Posterior cingulate gyrus (tissue), 11 donors: ENCODE data around the gene IGFLR1.
"Not testable (repeated sequence)": the region's sequence is repeated elsewhere in the genome, so short reads cannot be mapped to it uniquely, and the experiment has no call there.

Experiments used
- DNase-seq, 10 donors: peaks; one replicate each; pipeline versions ENCODE4 v3.0.0 to v3.0.0-alpha.2; 2020 to 2021; ENCODE audit warnings: mixed read lengths in 3 of 10
- intact Hi-C: fragments of 100-400 bp; cut with DNase I; formaldehyde crosslinking; loops from one replicate; pipeline ENCODE4 v1.15.1; 2023

IGFLR1 gene

GRCh38 chr19:35727956-35728706 lies 14.1 kb downstream of the IGFLR1 start:
- intact Hi-C loops, result no loop called here

DNA sequence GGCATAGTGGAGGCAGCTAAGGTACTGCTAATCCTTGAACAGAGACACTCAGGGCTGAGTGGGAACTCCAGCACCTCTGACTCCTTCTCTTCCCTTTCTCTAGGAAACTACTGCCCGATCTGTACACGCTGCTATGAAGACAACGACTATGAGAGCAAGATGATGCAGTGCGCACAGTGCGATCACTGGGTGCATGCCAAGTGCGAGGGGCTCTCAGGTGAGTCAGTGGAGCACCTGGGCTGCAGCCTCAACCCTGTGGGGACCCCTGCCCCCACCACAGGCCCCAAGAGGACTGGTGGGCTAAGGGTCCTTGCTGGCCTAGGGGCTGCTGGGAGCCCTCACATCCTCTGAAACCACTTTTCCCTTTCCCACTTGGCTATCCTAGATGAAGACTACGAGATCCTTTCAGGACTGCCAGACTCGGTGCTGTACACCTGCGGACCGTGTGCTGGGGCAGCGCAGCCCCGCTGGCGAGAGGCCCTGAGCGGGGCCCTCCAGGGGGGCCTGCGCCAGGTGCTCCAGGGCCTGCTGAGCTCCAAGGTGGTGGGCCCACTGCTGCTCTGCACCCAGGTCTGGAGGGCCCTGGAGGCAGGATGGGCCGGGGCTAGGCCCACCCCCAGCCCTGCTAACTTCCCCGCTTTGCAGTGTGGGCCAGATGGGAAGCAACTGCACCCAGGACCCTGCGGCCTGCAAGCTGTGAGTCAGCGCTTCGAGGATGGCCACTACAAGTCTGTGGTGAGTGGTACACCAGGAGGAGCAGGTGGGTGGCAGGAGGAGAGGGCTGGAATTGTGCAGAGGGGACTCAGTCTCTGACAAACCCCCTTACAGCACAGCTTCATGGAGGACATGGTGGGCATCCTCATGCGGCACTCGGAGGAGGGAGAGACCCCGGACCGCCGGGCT lies 14.9 kb downstream of the IGFLR1 start:
- intact Hi-C loops, result no loop called here
- DNase-seq, result peak in 1 of 10 donors; percentile 75

More at GRCh38 chr19:35727956-35728706, 14.1 kb downstream of the IGFLR1 start:
- DNase-seq, result peak in 1 of 10 donors; percentile 65

GRCh38 chr19:35725216-35725861 lies 16.9 kb downstream of the IGFLR1 start:
- intact Hi-C loops, result no loop called here
- DNase-seq, result no peak

DNA sequence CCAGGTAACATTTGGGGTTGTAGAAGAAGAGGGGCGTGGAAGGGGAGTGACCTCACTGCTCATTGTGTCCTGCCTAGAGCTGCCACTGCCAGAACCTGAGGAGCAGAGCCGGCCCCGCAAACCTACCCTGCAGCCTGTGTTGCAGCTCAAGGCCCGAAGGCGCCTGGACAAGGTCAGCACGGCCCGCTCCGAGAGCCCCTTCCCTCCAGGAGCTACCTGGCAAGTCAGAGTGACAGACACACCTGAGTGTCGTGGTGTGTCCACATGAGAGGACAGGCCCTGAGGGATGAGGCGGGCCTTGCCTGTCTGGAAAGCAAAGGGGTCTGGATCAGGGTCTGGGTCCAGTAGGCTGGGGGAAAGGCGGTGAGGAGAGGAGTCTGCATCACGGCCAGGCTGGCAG lies 17.7 kb downstream of the IGFLR1 start:
- intact Hi-C loops, result no loop called here
- DNase-seq, result no peak

DNA sequence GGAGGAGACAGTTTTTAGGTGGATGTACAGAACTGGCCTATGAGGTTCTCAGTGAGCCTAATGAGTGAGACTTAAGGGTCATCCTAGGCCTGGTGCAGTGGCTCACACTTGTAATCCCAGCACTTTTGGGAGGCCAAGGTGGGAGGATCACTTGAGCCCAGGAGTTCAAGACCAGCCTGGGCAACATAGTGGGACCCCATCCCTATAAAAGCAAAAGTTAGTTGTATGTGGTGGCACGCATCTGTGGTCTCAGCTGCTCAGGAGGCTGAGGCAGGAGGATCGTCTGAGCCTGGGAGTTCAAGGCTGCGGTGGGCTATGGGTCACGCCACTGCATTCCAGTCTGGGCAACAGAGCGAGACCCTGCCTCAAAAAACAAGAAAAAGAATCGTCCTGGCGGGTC lies 18.1 kb downstream of the IGFLR1 start:
- DNase-seq, intact Hi-C loops: not testable (repeated sequence)

GRCh38 chr19:35723671-35724070 lies 18.6 kb downstream of the IGFLR1 start:
- DNase-seq, result no peak
- intact Hi-C loops, result no loop called here

DNA sequence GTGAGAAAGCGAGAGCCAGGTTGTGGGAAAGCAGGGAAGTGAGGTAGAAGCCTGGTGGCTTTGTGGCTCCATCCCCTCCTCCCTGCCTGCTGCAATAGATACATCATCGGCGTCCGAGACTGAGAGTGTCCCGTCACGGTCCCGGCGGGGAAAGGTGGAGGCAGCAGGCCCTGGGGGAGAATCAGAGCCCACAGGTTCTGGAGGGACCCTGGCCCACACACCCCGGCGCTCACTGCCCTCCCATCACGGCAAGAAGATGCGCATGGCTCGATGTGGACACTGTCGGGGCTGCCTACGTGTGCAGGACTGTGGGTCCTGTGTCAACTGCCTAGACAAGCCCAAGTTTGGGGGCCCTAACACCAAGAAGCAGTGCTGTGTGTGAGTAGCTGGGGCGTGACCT lies 19.4 kb downstream of the IGFLR1 start:
- no peak for DNase-seq
- intact Hi-C loops, result no loop called here

DNA sequence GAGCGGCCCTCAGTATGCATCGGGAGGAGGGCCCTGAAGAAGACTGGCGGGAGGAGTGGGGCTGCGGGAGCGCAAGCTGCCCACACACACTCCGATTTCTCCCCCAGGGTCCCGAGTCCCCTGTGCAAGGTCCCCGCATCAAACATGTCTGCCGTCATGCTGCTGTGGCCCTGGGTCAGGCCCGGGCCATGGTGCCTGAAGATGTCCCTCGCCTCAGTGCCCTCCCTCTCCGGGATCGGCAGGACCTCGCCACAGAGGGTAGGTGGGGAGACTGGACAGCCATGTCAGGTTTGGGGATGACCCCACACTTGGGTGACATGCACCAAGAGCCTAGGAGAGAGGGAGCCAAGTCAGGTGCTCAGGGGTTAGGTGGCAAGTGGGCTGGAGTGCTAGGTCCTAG lies 19.8 kb downstream of the IGFLR1 start:
- intact Hi-C loops, result no loop called here
- no peak for DNase-seq

DNA sequence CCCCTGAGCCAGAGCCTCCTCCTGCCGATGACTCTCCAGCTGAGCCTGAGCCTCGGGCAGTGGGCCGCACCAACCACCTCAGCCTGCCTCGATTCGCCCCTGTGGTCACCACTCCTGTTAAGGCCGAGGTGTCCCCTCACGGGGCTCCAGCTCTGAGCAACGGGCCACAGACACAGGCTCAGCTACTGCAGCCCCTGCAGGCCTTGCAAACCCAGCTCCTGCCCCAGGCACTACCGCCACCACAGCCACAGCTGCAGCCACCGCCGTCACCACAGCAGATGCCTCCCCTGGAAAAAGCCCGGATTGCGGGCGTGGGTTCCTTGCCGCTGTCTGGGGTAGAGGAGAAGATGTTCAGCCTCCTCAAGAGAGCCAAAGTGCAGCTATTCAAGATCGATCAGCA lies 20.9 kb downstream of the IGFLR1 start:
- intact Hi-C loops, result no loop called here
- no peak for DNase-seq

- no peak for DNase-seq
- intact Hi-C loops, result no loop called here
Measured at GRCh38 chr19:35720648-35721047, 21.6 kb downstream of the IGFLR1 start.

- intact Hi-C loops, result no loop called here
- DNase-seq, result no peak
Measured at GRCh38 chr19:35720163-35720524, 22.1 kb downstream of the IGFLR1 start.

DNA sequence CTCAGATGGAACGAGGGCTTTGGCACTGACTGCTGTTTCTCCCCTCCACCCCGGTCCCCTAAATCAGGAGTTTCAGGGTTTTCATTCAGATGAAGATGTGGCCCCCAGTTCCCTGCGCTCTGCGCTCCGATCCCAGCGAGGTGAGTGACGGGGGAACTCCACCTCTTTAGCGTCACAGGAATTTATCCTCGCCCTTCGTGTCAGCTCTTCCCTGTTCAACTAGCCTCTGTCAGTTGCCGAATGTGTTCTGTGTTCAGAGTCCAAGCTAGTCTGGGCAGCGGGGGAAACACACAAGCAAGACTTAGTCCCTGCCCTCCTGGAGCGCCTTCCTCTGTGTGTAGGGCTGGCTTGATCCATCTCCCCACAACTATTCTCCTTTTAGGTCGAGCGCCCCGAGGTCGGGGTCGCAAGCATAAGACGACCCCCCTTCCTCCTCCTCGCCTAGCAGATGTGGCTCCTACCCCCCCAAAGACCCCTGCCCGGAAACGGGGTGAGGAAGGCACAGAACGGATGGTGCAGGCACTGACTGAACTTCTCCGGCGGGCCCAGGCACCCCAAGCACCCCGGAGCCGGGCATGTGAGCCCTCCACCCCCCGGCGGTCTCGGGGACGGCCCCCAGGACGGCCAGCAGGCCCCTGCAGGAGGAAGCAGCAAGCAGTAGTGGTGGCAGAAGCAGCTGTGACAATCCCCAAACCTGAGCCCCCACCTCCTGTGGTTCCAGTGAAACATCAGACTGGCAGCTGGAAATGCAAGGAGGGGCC lies 22.7 kb downstream of the IGFLR1 start:
- no peak for DNase-seq
- intact Hi-C loops, result no loop called here

DNA sequence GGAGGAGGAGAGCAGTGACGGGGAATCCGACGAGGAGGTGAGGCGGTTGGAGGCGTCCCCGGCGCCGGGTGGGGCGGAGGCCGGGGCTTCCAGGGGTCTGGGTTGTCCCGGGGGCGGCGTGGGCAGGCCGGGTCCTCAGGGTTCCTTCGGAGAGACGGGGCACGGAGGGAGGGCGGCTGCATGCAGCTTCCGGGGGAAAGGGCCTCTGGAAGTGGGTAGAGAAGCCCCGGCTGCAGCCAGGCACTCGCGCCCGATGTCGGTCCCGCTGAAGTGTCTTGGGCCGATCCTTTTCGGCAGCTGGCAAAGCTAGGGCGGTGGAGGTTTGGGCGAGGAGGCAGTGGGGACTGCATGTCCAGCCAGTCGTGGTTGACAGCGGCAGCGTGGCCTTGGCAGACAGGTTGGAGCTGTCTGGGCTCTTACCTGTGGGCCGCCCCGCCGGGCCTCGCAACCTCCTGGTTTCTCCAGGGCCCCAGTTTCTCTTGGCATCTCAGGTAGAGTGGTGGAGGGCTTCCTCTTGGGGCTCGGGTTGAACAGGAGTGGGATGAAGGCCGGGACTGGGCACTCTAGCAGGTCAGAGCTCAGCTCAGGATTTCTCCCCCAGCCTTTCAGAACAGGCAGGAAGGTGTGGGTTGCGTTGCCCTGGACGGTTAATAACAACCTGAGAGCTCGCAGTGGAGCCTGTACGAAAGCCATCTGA lies 23.8 kb downstream of the IGFLR1 start:
- intact Hi-C loops, result no loop called here

DNA sequence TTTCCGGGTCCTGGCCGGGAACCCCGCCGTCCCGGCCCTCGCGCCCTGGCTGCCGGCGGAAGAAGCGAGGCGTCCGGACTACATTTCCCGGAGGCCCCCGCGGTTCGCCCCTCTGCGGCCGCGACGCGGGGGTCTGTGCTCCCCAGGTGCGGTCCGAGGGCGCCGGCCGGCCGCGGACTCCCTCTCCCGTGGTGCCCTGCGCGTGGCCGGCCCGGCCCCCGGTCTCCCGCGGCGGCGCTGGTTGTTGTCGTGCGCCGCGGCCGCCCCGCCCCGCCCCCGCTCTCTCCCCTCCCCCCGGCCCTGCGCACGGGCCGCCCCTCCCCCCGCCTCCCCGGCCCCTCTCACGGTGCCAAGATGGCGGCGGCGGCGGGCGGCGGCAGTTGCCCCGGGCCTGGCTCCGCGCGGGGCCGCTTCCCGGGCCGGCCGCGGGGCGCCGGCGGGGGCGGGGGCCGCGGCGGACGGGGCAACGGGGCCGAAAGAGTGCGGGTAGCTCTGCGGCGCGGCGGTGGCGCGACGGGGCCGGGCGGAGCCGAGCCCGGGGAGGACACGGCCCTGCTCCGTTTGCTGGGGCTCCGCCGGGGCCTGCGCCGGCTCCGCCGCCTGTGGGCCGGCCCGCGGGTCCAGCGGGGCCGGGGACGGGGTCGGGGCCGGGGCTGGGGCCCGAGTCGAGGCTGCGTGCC lies 24.4 kb downstream of the IGFLR1 start, which contains the start of gene KMT2B:
KMT2B (plus strand) TSS at position 339 of the 680 bp plus-strand sequence; CDS start at position 355, 16 bp downstream.
- intact Hi-C loops, result loop anchor here (1.0 kb wide), 1 partner anchor 173 kb away; the partner anchor contains the start of gene TMEM147
- DNase-seq, result peak in 1 of 10 donors; percentile 91

More for the DNA sequence above, 23.8 kb downstream of the IGFLR1 start:
- DNase-seq, result peak in 2 of 10 donors; percentile 16 to 83

DNA sequence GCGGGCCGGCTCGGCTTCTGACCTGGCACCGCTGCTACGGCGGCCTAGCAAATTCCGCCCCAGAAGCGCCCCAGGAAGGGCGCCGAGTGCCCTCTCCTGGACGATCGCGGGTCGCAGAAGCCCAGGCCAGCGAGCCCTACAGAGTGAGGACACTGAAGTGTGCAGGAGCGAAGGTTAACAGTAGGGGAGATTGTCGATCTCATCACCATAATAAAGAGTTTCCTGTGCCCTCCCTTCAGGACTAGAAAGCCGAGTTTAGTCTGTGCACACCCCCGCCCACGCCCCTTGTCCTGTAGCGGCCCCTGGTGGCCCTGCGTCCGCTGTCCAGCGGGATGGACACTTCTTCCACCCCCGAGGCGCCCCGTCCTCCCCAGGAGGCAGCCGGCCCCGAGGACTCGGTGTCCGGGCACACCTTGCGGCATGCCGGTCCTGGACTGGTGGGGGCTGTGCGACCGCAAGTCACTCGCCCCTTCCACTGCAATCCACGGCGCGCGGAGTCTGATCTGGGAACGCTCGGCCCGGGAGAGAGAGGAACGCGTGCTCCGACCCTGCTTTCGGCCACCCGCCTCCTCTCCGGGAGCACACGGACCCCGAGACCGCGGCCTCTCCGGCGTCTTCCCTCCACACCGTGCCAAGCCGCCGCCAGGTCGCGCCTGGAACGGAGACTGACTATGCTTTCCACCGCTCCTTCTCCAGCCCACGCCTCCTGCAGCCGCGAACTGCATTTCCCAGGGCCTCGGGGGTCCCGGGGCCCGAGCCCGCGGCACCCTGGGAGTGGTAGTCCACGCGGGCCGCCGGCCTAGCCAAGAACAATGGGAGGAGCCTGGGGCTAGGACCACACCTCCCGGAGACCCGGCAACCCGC lies 25.2 kb downstream of the IGFLR1 start:
- peak; percentile 83 to 99 (median 94) for DNase-seq
- intact Hi-C loops, result loop anchor here (1.0 kb wide), 3 partner anchors 23 to 172 kb away; partner anchors contain the start of gene TMEM147

GRCh38 chr19:35715981-35716800 lies 26.1 kb downstream of the IGFLR1 start:
- DNase-seq, result peak in 8 of 10 donors; percentile 53 to 95 (median 70)
- intact Hi-C loops, result loop anchor here (1.0 kb wide), 2 partner anchors 22 to 167 kb away; no protein-coding TSS in a partner anchor

DNA sequence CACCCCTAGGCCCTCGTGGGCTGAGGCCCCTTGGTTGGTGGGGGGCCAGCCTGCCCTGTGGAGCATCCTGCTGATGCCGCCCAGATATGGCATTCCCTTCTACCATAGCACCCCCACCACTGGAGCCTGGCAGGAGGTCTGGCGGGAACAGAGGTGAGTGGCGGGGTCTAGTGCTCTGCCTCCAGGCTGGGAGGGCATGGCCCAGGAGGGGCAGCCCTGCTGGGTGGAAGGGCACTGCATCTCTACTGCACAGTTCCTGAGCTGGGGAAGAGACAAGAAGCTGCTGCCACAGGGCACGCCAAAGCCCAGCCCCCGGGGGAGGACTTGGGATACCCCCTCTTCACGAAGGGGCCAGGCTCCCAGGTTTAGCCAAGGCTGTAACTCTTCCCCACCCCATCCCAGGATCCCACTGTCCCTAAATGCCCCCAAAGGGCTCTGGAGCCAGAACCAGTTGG lies 26.9 kb downstream of the IGFLR1 start:
- intact Hi-C loops, result no loop called here
- DNase-seq, result no peak
